Stimulated activated CD8-positive, alpha-beta memory T cell treated with anti-CD3 and anti-CD28 coated beads, Interleukin-15, amount 100 ng/mL, for 4 hours (primary cell): ENCODE data around the gene LCAT.
A peak's percentile ranks its signal among the peaks of the same experiment; 100 is the strongest.
"Not testable (repeated sequence)": the region's sequence is repeated elsewhere in the genome, so short reads cannot be mapped to it uniquely, and the experiment has no call there.

ENCODE experiments used
- DNase-seq, 2 donors: peaks; one replicate each; pipeline ENCODE4 v3.0.0-alpha.2; 2020; ENCODE audit warnings: low read depth in 2 of 2

The LCAT gene

GRCh38 chr16:67931712-67932461, 12.0 kb downstream of the LCAT start, which contains the start of gene CTRL:
Gene CTRL, minus strand, starts transcription at chr16:67931862. Its CDS starts 10 bp downstream, at chr16:67931852.
- no peak for DNase-seq

- DNase-seq = no peak
Measured at GRCh38 chr16:67930678-67931211, 13.2 kb downstream of the LCAT start.

- DNase-seq = no peak
Measured at GRCh38 chr16:67930191-67930590, 13.7 kb downstream of the LCAT start.

GRCh38 chr16:67928561-67929364, 15.2 kb downstream of the LCAT start:
- DNase-seq = peak; percentile 36 to 55

GRCh38 chr16:67928147-67928546, 15.8 kb downstream of the LCAT start:
- DNase-seq = no peak

- DNase-seq = no peak
Measured at GRCh38 chr16:67927131-67927941, 16.6 kb downstream of the LCAT start.

GRCh38 chr16:67926181-67926750, 17.7 kb downstream of the LCAT start:
- no peak for DNase-seq

- DNase-seq = no peak
Measured at GRCh38 chr16:67924140-67924906, 19.6 kb downstream of the LCAT start.

GRCh38 chr16:67923414-67924116, 20.4 kb downstream of the LCAT start:
- DNase-seq = no peak

GRCh38 chr16:67922740-67923139, 21.2 kb downstream of the LCAT start:
- no peak for DNase-seq

- no peak for DNase-seq
Measured at GRCh38 chr16:67922221-67922620, 21.7 kb downstream of the LCAT start.

- DNase-seq = no peak
Measured at GRCh38 chr16:67919622-67920221, 24.2 kb downstream of the LCAT start.

GRCh38 chr16:67917852-67918236, 26.1 kb downstream of the LCAT start:
- DNase-seq = peak in 1 of 2 donors; percentile 14

- DNase-seq = no peak
Measured at GRCh38 chr16:67917140-67917851, 26.6 kb downstream of the LCAT start.

- no peak for DNase-seq
Measured at GRCh38 chr16:67915831-67916723, 27.8 kb downstream of the LCAT start.

- not testable (repeated sequence) for DNase-seq
Measured at GRCh38 chr16:67915496-67915769, 28.5 kb downstream of the LCAT start.

- DNase-seq = no peak
Measured at GRCh38 chr16:67914758-67915495, 29.0 kb downstream of the LCAT start.

- no peak for DNase-seq
Measured at GRCh38 chr16:67910158-67910557, 33.8 kb downstream of the LCAT start.
